HFFc6 (cell line): ENCODE results near the gene MUSTN1. TPM values are rescaled to one million over a fixed set of nuclear protein-coding genes. Genes with fewer than 3 reads are reported as not detected.
A peak's percentile ranks its signal among the peaks of the same experiment; 100 is the strongest.

Source experiments
- DNase-seq: peaks from one replicate; pipeline ENCODE4 v3.0.0-alpha.2; 2018
- H3K27ac Mint-ChIP-seq: 2 replicates; pipeline ENCODE4 v1.8.0; 2020; ENCODE audit warnings: mild to moderate bottlenecking, mixed read lengths
- H3K27me3 Mint-ChIP-seq: 2 replicates; pipeline ENCODE4 v1.8.0; 2021; ENCODE audit warnings: mild to moderate bottlenecking, moderate library complexity, mixed read lengths; ENCODE audit not compliant: insufficient read depth
- H3K36me3 Mint-ChIP-seq: 2 replicates; pipeline ENCODE4 v1.8.0; 2021; ENCODE audit warnings: low read depth, mixed read lengths
- H3K4me1 Mint-ChIP-seq: 2 replicates; pipeline ENCODE4 v1.8.0; 2020; ENCODE audit warnings: low read depth, mixed read lengths
- H3K4me3 Mint-ChIP-seq: 2 replicates; pipeline ENCODE4 v1.8.0; 2020; ENCODE audit warnings: mild to moderate bottlenecking, moderate library complexity, mixed read lengths
- H3K9me3 Mint-ChIP-seq: 2 replicates; pipeline ENCODE4 v1.8.0; 2020; ENCODE audit warnings: mild to moderate bottlenecking, mixed read lengths
- total RNA-seq, 6 experiments: library from RNA; stranded (reverse); fragmentation: NEBNext Ultra II Directional; extraction: Animal tissue kit (Norgen Biotek cat#: 25700); gene quantifications; 2 replicates in 1 of 6; 3 replicates in 5 of 6; pipeline ENCODE4 v1.2.3, GENCODE V29; 2021
- TF ChIP-seq, protein P1 (sequence below): fragments of 200-600 bp; sonication (generic); IDR thresholded peaks from 2 replicates; pipeline ENCODE4 v1.5.0; 2021; ENCODE audit warnings: antibody characterized with exemption, mild to moderate bottlenecking

Gene MUSTN1
- total RNA-seq, 6 experiments from 2014 or later, result 0.39 TPM; not detected in 5

- H3K4me1 Mint-ChIP-seq, result peaks cover 18% of the 10 kb centered on the region
- peaks cover 5% of the 10 kb centered on the region; the same call in 1 of the 2 replicates for H3K36me3 Mint-ChIP-seq
- no peaks in the 10 kb centered on the region for H3K9me3 Mint-ChIP-seq
- DNase-seq, result no peak
- H3K27me3 Mint-ChIP-seq, result peaks cover 2% of the 10 kb centered on the region
- no peak overlapping the region for H3K4me3 Mint-ChIP-seq
- TF ChIP-seq, protein P1, sequence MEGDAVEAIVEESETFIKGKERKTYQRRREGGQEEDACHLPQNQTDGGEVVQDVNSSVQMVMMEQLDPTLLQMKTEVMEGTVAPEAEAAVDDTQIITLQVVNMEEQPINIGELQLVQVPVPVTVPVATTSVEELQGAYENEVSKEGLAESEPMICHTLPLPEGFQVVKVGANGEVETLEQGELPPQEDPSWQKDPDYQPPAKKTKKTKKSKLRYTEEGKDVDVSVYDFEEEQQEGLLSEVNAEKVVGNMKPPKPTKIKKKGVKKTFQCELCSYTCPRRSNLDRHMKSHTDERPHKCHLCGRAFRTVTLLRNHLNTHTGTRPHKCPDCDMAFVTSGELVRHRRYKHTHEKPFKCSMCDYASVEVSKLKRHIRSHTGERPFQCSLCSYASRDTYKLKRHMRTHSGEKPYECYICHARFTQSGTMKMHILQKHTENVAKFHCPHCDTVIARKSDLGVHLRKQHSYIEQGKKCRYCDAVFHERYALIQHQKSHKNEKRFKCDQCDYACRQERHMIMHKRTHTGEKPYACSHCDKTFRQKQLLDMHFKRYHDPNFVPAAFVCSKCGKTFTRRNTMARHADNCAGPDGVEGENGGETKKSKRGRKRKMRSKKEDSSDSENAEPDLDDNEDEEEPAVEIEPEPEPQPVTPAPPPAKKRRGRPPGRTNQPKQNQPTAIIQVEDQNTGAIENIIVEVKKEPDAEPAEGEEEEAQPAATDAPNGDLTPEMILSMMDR, result no peak
- no peak overlapping the region for H3K27ac Mint-ChIP-seq
These were observed 1.6 kb upstream of the MUSTN1 start for GRCh38 chr3:52836471-52836845.

- Mint-ChIP-seq H3K4me3 (no peak overlapping the region), H3K27ac (no peak overlapping the region), H3K9me3 (no peaks in the 10 kb centered on the region), H3K36me3 (peaks cover 4% of the 10 kb centered on the region; the same call in 1 of the 2 replicates), H3K4me1 (peaks cover 23% of the 10 kb centered on the region), H3K27me3 (peaks cover 4% of the 10 kb centered on the region)
- TF ChIP-seq, protein P1, result no peak
- DNase-seq, result no peak
These were observed 1.1 kb upstream of the MUSTN1 start for GRCh38 chr3:52835766-52836470.

DNA sequence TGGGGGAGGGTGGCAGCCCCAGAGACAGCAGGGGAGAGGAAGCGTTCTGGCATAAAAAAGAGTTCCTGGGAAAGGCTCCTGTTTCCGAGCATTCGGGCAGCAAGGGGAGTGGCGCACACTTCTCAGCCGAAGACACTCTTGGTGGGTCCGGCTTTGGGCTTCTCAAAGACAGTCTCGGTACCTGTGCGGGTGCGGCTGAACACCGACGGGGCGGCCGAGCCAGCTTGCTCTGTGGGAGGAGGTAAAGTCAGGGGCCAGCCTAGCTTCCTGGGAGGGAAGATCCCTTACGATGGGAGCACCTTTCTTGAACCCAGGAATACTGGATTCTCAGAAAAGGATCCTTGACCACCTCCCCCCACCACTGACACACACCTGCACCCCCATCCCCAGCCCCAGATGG is 1.6 kb downstream of the MUSTN1 start:
- no peak for DNase-seq
- H3K27me3 Mint-ChIP-seq, result peaks cover 4% of the 10 kb centered on the region
- TF ChIP-seq, protein P1, result no peak
- no peak overlapping the region for H3K27ac Mint-ChIP-seq
- H3K4me1 Mint-ChIP-seq, result peaks cover 26% of the 10 kb centered on the region
- H3K4me3 Mint-ChIP-seq, result no peak overlapping the region
- no peaks in the 10 kb centered on the region for H3K9me3 Mint-ChIP-seq
- H3K36me3 Mint-ChIP-seq, result peaks cover 4% of the 10 kb centered on the region; the same call in 1 of the 2 replicates

GRCh38 chr3:52831500-52832301 is 3.1 kb downstream of the MUSTN1 start:
- no peaks in the 10 kb centered on the region for H3K9me3 Mint-ChIP-seq
- peaks cover 11% of the 10 kb centered on the region for H3K27me3 Mint-ChIP-seq
- H3K4me3 Mint-ChIP-seq, result peak overlapping the region; percentile 36; the same call in 1 of the 2 replicates

GRCh38 chr3:52830535-52831258 is 4.1 kb downstream of the MUSTN1 start, which contains the start of gene ITIH4:
TSS of gene ITIH4 (minus strand) at chr3:52830672. CDS start at chr3:52830642, 30 bp downstream.
- peak within 1 kb of the TSS; percentile 36; the same call in 1 of the 2 replicates for H3K4me3 Mint-ChIP-seq
- DNase-seq, result no peak

More at GRCh38 chr3:52831500-52832301, 3.1 kb downstream of the MUSTN1 start:
- H3K36me3 Mint-ChIP-seq, result no peaks in the 10 kb centered on the region
- DNase-seq, result peak; percentile 83
- peaks cover 32% of the 10 kb centered on the region for H3K4me1 Mint-ChIP-seq
- peak overlapping the region; percentile 69 for H3K27ac Mint-ChIP-seq
- TF ChIP-seq, protein P1, result no peak

More at GRCh38 chr3:52830535-52831258, 4.1 kb downstream of the MUSTN1 start, which contains the start of gene ITIH4:
- Mint-ChIP-seq H3K36me3 (no peaks in the 10 kb centered on the region), H3K9me3 (no peaks in the 10 kb centered on the region), H3K27me3 (peaks cover 14% of the 10 kb centered on the region), H3K4me1 (peaks cover 28% of the 10 kb centered on the region), H3K27ac (peak within 1 kb of the TSS; percentile 69)
- TF ChIP-seq, protein P1, result no peak
